HFF-Myc (cell line): Measurements from ENCODE around the gene TRMT1.

ENCODE experiments used
- DNase-seq: peaks from one replicate; pipeline ENCODE4 v3.0.0-alpha.2; 2011; ENCODE audit warnings: low read depth; ENCODE audit errors: extremely low read depth
- H3K4me3 ChIP-seq: replicated peaks from 2 replicates; pipeline ENCODE4 v1.5.1; 2011; ENCODE audit warnings: low read depth, mild to moderate bottlenecking, control low read depth, low read length
- TF ChIP-seq, protein P1 (sequence below): IDR thresholded peaks from 2 replicates; pipeline ENCODE4 v1.5.1; 2012; ENCODE audit warnings: mild to moderate bottlenecking, low read depth, low read length, control low read depth; ENCODE audit errors: missing control alignments

The TRMT1 gene

DNA sequence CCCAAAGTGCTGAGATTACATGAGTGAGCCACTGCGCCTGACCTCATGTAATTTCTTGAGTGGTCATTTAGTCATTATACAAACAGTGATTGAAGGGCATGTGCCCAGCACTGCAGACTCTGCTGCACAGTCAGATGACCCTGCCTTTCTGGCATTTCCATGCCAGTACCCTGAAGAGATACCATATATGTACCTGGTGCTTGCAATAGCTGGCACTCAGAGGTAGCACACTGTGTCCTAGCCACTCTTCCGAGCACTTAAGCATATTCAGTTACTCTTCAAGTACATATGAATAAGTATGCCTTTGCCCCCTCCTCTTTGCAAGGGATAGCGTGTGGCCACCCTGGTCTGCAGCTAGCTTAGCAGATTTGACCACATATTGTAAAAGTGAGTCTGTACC, 18.1 kb upstream of the TRMT1 start:
- DNase-seq, result no peak

DNA sequence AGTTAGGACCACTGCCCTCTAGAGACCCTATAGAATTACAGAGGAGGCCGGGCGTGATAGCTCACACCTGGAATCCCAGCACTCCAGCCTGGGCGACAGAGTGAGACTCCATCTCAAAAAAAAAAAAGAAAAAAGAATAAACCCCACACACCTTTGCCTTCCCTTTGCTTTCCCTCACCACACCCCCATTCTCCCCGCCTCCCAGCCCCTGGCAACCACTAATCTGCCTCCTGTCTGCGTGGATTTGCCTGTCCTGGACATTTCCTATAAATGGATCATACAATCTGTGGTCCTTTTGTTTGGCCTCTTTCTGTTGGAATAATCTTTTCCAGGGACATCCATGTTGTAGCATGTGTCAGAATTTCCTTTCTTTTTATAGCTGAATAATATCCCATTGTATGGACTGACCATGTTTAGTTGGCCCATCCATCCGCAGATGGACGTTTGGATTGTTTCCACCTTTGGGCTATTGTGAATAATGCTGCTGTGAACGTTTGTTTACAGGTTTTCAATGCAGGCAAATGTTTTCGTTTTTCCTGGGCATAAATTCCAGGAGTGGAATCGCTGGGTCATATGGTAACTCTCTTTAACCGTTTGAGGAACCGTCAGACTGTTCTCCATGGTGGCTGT, 16.8 kb upstream of the TRMT1 start:
- no peak for DNase-seq
- H3K4me3 ChIP-seq, result no peak overlapping the region
- TF ChIP-seq, protein P1, sequence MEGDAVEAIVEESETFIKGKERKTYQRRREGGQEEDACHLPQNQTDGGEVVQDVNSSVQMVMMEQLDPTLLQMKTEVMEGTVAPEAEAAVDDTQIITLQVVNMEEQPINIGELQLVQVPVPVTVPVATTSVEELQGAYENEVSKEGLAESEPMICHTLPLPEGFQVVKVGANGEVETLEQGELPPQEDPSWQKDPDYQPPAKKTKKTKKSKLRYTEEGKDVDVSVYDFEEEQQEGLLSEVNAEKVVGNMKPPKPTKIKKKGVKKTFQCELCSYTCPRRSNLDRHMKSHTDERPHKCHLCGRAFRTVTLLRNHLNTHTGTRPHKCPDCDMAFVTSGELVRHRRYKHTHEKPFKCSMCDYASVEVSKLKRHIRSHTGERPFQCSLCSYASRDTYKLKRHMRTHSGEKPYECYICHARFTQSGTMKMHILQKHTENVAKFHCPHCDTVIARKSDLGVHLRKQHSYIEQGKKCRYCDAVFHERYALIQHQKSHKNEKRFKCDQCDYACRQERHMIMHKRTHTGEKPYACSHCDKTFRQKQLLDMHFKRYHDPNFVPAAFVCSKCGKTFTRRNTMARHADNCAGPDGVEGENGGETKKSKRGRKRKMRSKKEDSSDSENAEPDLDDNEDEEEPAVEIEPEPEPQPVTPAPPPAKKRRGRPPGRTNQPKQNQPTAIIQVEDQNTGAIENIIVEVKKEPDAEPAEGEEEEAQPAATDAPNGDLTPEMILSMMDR, result no peak

More for the DNA sequence above, 18.1 kb upstream of the TRMT1 start:
- no peak overlapping the region for H3K4me3 ChIP-seq
- TF ChIP-seq, protein P1, result no peak

DNA sequence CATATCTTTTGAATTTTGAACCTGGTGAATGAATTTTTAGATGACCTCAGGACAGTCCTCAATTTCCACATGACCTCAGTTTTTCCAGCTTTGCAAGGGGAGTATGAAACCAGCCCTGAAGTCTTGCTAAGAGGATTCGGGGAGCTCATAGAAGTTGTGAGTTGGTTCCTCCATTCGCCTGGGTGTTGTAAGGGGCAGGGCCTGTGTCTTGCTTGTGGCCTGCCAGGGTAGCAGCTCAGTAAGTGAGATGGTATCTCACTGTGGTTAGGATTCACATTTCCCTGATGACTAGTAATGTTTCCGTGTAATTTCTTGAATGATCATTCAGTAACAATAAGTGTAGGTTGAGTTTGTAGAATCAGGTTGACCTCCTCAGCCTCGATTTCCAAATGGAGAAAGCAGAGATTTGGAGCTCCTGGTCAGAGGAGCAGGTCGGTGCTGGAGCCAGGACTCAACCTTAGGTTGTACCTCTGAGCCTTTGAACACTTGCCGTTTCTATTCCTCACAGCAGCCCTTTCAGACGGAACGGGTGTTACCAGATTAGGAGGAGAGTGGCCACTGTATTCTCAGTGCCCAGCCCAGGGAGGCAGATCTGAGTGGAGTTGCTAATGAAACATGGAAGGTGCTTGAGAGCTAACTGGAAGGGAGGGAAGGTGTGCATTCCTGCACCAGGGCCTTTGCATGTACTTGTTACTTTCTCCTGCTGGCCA, 16.1 kb upstream of the TRMT1 start:
- no peak overlapping the region for H3K4me3 ChIP-seq
- TF ChIP-seq, protein P1, result no peak

DNA sequence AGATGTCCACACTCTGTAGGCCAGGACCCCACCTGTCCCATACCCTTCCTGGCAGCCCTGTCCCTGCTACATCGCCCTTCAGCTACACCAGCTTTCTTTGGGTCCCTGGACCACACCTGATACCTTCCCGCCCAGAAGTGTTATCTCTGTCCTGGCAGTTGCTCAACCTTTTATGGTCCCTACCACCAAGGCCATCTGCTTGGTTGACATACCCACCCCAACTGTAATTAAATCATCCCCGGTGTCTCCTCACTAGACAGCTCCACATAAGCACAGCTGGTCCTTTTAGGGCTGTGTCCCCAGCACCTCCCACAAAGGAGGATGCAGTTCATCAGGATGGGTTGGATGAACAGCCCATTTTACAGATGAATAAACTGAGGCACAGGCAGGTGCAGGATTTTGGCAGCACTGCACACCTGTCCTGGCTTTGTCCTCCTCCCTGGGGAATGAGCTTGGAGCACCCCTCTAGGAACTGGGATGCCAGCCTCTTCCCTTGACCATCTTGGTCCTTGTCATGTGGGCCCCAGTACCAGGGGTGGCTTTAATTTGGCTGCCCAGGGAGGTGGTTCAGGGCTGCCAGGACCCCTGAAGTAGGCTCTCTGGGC, 14.4 kb upstream of the TRMT1 start:
- H3K4me3 ChIP-seq, result no peak overlapping the region
- no peak for DNase-seq
- TF ChIP-seq, protein P1, result no peak

More for the DNA sequence above, 16.1 kb upstream of the TRMT1 start:
- no peak for DNase-seq

DNA sequence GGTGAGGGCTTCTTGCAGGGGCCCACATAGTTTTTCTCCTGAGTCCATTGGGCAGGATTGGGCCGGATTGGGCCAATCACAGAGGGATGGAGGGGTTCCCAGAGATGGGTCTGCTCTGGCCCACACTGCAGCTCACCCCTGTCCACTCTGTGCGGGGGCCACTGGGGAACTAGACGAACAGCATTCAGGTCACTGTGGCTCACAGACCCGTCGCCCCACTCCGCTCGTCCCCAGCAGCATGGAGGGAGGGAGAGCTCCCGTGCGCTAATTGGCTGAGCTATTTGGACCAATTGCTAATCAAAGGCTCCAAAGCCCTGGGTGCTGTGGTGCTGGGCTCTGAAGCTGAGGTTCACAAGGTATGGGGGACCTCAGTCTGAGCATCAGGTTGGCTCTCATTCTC, 12.8 kb upstream of the TRMT1 start:
- no peak for DNase-seq
- no peak overlapping the region for H3K4me3 ChIP-seq
- TF ChIP-seq, protein P1, result no peak

DNA sequence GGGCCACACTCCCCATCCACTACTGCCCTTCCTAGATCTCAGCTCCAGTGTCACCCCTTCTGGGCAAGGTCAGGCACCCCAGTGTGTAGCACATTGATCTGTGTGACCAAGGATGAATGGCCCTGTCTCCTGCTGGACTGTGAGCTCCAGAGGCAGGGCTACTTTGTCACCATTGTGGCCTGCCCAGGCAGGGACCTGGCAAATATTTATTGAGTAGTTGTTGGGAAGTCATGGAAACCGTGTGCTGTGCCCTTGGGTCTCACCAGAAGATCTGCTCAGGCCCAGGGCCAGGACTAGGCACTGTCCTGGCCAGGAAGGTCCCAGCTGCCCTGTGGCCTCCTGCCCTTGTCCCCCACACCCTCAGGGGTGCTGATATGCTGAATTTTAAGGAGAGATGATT, 12.0 kb upstream of the TRMT1 start:
- H3K4me3 ChIP-seq, result no peak overlapping the region
- DNase-seq, result no peak
- TF ChIP-seq, protein P1, result no peak
